ENCODE data around the gene FGFR4.

The FGFR4 gene

GRCh38 chr5:177085985-177086653 lies 596 bp upstream of the FGFR4 start:
- no peak for DNase-seq

GRCh38 chr5:177087398-177088005 lies 787 bp downstream of the FGFR4 start:
- no peak for DNase-seq

GRCh38 chr5:177089127-177089526 lies 2.4 kb downstream of the FGFR4 start:
- DNase-seq = no peak

- no peak for DNase-seq
These were observed 3.3 kb downstream of the FGFR4 start for GRCh38 chr5:177089825-177090641.

GRCh38 chr5:177090813-177091212 lies 4.1 kb downstream of the FGFR4 start:
- DNase-seq = no peak

- DNase-seq = no peak
These were observed 4.5 kb downstream of the FGFR4 start for GRCh38 chr5:177091232-177091631.

GRCh38 chr5:177092178-177093081 lies 5.7 kb downstream of the FGFR4 start:
- no peak for DNase-seq

- DNase-seq = no peak
These were observed 6.5 kb downstream of the FGFR4 start for GRCh38 chr5:177093082-177093712.

GRCh38 chr5:177093803-177094202 lies 7.1 kb downstream of the FGFR4 start:
- no peak for DNase-seq

GRCh38 chr5:177094224-177095087 lies 7.7 kb downstream of the FGFR4 start:
- no peak for DNase-seq

GRCh38 chr5:177095088-177095669 lies 8.5 kb downstream of the FGFR4 start:
- DNase-seq = no peak

GRCh38 chr5:177096162-177097015 lies 9.7 kb downstream of the FGFR4 start:
- no peak for DNase-seq

GRCh38 chr5:177097016-177097985 lies 10.6 kb downstream of the FGFR4 start:
- no peak for DNase-seq

- no peak for DNase-seq
These were observed 11.4 kb downstream of the FGFR4 start for GRCh38 chr5:177098120-177098469.

GRCh38 chr5:177098470-177099141 lies 11.9 kb downstream of the FGFR4 start:
- DNase-seq = no peak

- DNase-seq = no peak
These were observed 12.8 kb downstream of the FGFR4 start for GRCh38 chr5:177099422-177100093.

GRCh38 chr5:177100714-177101121 lies 14.0 kb downstream of the FGFR4 start:
- no peak for DNase-seq
